NT2/D1 (cell line): Measurements from ENCODE around the gene RIPPLY2.

Experiments used
- DNase-seq: peaks from one replicate; pipeline ENCODE4 v3.0.0-alpha.2; 2011; ENCODE audit warnings: low read depth, low spot score
- H3K27me3 ChIP-seq: 2 replicates; pipeline ENCODE4 v1.6.0; 2011; ENCODE audit warnings: mild to moderate bottlenecking; ENCODE audit not compliant: insufficient read length, insufficient read depth
- H3K36me3 ChIP-seq: 2 replicates; pipeline ENCODE4 v1.6.1; 2011; ENCODE audit warnings: mild to moderate bottlenecking, low read length, mixed read lengths; ENCODE audit not compliant: insufficient read depth, insufficient read length
- H3K4me1 ChIP-seq: 2 replicates; pipeline ENCODE4 v1.5.1; 2011; ENCODE audit not compliant: insufficient read depth, insufficient read length
- H3K4me3 ChIP-seq: 2 replicates; pipeline ENCODE4 v1.5.1; 2011; ENCODE audit warnings: low read depth; ENCODE audit not compliant: insufficient read length
- H3K9ac ChIP-seq: 2 replicates; pipeline ENCODE4 v1.6.0; 2011; ENCODE audit warnings: low read depth; ENCODE audit not compliant: insufficient read length
- H3K9me3 ChIP-seq: 2 replicates; pipeline ENCODE4 v1.5.1; 2011; ENCODE audit warnings: mild to moderate bottlenecking, low read length; ENCODE audit not compliant: insufficient read depth
- SUZ12 ChIP-seq: IDR thresholded peaks from 2 replicates; pipeline ENCODE4 v1.6.1; 2011; ENCODE audit not compliant: insufficient read length, insufficient read depth; ENCODE audit errors: extremely low read depth
- YY1 ChIP-seq: IDR thresholded peaks from 2 replicates; pipeline ENCODE4 v1.6.1; 2011; ENCODE audit not compliant: insufficient read length, insufficient read depth
- ZNF274 ChIP-seq: IDR thresholded peaks from 2 replicates; pipeline ENCODE4 v1.6.1; 2011; ENCODE audit warnings: mild to moderate bottlenecking, low read depth, low read length

RIPPLY2 gene

DNA sequence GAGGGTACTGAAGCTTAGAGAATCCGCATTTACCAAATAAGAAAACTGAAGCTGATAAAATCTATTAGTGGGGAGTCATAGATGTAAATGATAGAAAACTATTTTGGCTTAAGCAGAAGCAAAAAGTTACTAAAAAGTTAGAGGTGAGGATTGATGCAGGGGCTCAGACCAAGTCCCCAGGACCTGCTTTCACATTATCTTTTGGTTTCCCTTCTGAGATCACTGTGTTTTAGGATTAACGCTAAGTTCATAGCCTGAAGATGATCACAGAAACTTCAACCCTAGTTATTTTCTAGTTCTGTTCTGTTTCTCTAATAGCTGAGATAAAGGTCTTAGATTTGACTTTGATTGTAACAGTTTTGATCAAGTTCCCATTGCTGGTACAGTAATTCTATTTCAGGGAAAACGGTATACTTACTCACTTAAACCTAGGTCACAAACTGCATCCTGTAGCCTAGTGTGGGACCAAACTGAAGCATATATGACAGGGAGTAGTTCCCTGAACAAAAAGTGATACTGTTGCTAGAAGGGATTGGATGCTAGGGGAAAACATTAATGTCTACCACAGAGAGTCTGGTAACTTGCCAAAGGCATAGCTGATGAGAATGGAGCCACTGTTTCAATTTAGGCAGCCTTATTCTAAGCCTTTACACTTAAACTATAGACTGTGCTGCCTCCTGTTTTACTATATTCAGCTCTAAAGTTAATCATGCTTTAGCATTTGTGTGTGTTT is 19.4 kb downstream of the RIPPLY2 start:
- DNase-seq, result no peak
- Histone ChIP-seq H3K4me3 (no peak overlapping the region), H3K9ac (no peak overlapping the region), H3K4me1 (no peaks in the 10 kb centered on the region), H3K36me3 (peaks cover 4% of the 10 kb centered on the region), H3K9me3 (peaks cover 6% of the 10 kb centered on the region; the same call in 1 of the 2 replicates), H3K27me3 (no peaks in the 10 kb centered on the region)
- no peak for TF ChIP-seq SUZ12
- TF ChIP-seq ZNF274, result no peak
- TF ChIP-seq YY1, result no peak

GRCh38 chr6:83873869-83874268 is 20.7 kb downstream of the RIPPLY2 start:
- no peak for DNase-seq
- Histone ChIP-seq H3K9ac (no peak overlapping the region), H3K9me3 (no peaks in the 10 kb centered on the region), H3K4me1 (no peaks in the 10 kb centered on the region), H3K36me3 (no peaks in the 10 kb centered on the region), H3K27me3 (no peaks in the 10 kb centered on the region), H3K4me3 (no peak overlapping the region)
- TF ChIP-seq SUZ12, result no peak

- no peak for TF ChIP-seq SUZ12
- no peak for TF ChIP-seq YY1
- no peak for TF ChIP-seq ZNF274
- Histone ChIP-seq H3K36me3 (no peaks in the 10 kb centered on the region), H3K9ac (no peak overlapping the region), H3K9me3 (no peaks in the 10 kb centered on the region), H3K4me3 (no peak overlapping the region), H3K4me1 (no peaks in the 10 kb centered on the region), H3K27me3 (no peaks in the 10 kb centered on the region)
- DNase-seq, result no peak
These were observed 22.7 kb downstream of the RIPPLY2 start for GRCh38 chr6:83875843-83876242.

DNA sequence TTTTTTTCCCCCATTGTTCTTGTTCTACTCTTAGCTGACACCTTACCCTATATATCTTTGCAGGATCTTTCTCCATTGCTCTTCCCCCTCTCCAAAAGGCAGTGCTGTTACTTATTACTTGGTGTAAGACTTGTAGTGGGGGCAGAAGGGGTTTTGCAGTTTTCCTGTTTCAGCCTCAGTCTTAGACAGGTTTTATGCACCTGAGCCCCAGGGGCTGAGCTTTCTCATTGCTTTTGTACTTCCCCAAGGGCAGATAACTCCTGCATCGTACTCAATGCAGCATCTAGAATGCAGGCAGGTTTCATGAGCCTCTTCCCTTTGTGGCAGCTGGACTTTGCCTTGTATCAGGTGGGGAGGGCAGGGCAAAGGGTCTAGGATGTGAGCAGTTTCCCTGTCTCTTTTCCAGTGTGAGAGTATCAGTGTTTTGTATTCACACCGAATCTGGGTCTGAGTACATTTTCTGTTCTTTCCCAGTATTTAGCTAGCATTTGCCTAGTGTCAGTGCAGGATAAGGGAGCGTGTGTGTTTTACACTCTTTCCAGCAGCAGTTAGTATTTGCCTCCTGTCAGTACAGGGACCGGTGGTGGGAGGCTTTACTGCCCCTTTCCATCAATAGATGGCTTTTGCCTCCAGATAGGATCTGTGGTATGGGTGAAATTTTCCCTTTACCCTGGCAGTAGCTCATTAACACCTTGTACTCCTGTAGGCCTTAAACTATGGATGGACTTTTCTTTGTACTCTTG is 25.9 kb downstream of the RIPPLY2 start:
- Histone ChIP-seq H3K9me3 (no peaks in the 10 kb centered on the region), H3K36me3 (no peaks in the 10 kb centered on the region), H3K27me3 (no peaks in the 10 kb centered on the region), H3K4me1 (no peaks in the 10 kb centered on the region), H3K9ac (no peak overlapping the region), H3K4me3 (no peak overlapping the region)
- TF ChIP-seq YY1 (no peak), SUZ12 (no peak), ZNF274 (no peak)
- no peak for DNase-seq

GRCh38 chr6:83879746-83880145 is 26.6 kb downstream of the RIPPLY2 start:
- Histone ChIP-seq H3K9ac (no peak overlapping the region), H3K36me3 (no peaks in the 10 kb centered on the region), H3K27me3 (no peaks in the 10 kb centered on the region), H3K4me3 (no peak overlapping the region), H3K4me1 (no peaks in the 10 kb centered on the region), H3K9me3 (no peaks in the 10 kb centered on the region)
- TF ChIP-seq ZNF274 (no peak), SUZ12 (no peak), YY1 (no peak)
- no peak for DNase-seq

DNA sequence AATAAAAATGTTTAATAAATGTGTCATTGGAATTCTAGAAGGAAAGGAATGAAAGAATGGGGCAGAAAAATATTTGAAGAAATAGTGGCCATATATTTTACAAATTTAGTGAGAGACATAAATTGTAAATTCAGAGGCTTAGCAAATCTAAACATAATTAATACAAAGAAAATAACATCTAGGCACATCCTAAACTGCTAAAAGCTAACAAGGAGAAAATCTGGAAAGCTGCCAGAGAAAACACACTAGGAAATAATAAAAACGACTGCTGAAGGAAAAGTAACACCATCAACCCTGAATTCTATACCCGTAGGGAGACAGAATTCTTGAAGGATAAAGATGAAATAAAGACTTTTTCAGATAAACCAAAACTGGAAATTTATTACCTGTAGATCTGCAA is 30.1 kb downstream of the RIPPLY2 start:
- H3K36me3 ChIP-seq, result no peaks in the 10 kb centered on the region
- no peak overlapping the region for H3K4me3 ChIP-seq
- no peak for DNase-seq
- no peaks in the 10 kb centered on the region for H3K9me3 ChIP-seq
- TF ChIP-seq SUZ12 (no peak), ZNF274 (no peak), YY1 (no peak)
- no peaks in the 10 kb centered on the region for H3K27me3 ChIP-seq
- no peaks in the 10 kb centered on the region for H3K4me1 ChIP-seq
- no peak overlapping the region for H3K9ac ChIP-seq

- TF ChIP-seq YY1 (no peak), ZNF274 (no peak), SUZ12 (no peak)
- H3K27me3 ChIP-seq, result no peaks in the 10 kb centered on the region
- H3K9me3 ChIP-seq, result no peaks in the 10 kb centered on the region
- H3K36me3 ChIP-seq, result no peaks in the 10 kb centered on the region
- no peak overlapping the region for H3K9ac ChIP-seq
- no peaks in the 10 kb centered on the region for H3K4me1 ChIP-seq
- DNase-seq, result no peak
- H3K4me3 ChIP-seq, result no peak overlapping the region
These were observed 31.4 kb downstream of the RIPPLY2 start for GRCh38 chr6:83884523-83884922.
